22Rv1 (cell line): ENCODE data around the gene PARP6.

ENCODE experiments used
- H3K27ac ChIP-seq: fragments of 450-650 bp; 2 replicates; pipeline ENCODE4 v1.5.1; 2017
- ZFX ChIP-seq: fragments of 450-650 bp; IDR thresholded peaks from 2 replicates; pipeline ENCODE4 v1.6.1; 2017; ENCODE audit warnings: antibody characterized with exemption, borderline replicate concordance
- TF ChIP-seq, protein P1 (sequence below): fragments of 450-650 bp; IDR thresholded peaks from 2 replicates; pipeline ENCODE4 v1.5.1; 2017; ENCODE audit warnings: mild to moderate bottlenecking

The PARP6 gene, protein sequence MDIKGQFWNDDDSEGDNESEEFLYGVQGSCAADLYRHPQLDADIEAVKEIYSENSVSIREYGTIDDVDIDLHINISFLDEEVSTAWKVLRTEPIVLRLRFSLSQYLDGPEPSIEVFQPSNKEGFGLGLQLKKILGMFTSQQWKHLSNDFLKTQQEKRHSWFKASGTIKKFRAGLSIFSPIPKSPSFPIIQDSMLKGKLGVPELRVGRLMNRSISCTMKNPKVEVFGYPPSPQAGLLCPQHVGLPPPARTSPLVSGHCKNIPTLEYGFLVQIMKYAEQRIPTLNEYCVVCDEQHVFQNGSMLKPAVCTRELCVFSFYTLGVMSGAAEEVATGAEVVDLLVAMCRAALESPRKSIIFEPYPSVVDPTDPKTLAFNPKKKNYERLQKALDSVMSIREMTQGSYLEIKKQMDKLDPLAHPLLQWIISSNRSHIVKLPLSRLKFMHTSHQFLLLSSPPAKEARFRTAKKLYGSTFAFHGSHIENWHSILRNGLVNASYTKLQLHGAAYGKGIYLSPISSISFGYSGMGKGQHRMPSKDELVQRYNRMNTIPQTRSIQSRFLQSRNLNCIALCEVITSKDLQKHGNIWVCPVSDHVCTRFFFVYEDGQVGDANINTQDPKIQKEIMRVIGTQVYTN

DNA sequence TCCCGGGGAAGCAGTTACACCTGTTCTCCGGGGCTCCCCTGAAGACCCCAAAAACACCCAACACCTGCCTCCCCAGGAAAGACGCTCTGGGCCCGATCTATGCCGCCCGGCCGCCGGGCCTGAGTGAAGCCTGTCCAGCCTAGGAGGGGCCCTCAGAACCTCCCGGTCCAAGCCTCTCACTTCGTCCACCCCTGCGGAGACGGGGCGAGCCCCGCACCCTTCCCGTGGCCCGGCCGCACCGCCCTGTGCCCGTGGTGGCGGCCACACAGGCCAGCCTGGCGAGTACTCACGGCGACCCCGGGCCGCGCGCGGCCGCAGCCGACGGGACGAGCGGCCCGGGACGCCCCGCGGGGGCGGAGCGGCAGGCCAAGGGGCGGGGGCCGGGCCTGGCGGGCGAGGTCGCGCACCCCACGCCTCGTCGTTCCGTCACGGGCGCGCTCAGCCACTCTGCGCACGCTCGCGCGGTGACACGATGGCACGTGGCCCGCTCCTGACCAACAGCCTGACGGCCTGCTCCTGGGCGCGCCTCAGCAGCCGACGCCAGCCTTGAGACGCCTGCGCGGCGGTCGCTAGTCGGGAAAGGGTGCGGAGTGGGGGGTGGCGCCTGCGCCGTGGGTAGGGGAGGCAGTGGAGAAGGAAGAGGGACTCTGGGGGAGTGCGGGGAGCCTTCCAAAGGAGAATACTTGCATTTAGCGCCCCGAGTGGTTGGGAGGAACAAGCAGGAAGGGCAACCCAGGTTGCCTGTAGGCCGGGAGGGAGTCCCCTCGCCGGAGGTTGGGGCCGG, at the start of gene PARP6:
TSS of gene PARP6 (minus strand) at position 342 of the 784 bp plus-strand sequence. CDS start 5,077 bp downstream, outside the sequence.
- H3K27ac ChIP-seq = no peak within 1 kb of the TSS

DNA sequence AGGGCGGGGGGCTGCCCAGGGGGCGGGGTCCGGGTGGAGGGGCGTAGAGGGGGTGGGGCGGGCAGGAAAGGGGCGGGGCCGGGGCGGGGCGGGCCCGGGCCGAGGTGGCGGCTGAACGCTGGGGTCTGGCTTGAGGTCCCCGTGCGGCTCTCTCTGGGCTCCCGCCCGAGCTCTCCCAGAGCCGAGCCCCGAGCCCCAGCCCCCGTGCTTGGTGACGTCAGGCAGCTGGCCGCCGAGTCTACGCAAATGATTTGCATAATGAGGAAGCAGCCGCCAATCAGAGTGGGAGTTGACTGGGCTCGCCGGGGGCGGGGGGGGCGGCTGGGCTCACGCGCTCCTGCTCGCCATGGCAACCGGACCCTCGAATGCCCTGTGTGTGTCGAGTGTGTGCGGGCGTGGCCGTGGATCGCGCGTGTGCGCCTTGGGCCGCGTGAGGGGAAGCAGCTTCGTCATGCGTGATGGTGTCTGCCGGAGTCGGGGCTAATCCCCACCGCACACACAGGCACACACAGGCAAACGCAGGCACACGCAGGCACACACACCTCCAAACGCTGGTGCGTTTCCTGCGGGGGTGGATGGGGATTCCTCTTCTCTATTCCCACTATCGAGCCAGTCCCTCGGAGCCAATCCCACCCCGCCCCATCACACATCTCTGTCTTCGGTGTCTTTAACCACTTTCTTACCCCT, 47.8 kb upstream of the PARP6 start, which contains the start of gene CELF6:
TSS of gene CELF6 (minus strand) at position 173 of the 687 bp plus-strand sequence. CDS start 283 bp downstream, outside the sequence.
- peak within 1 kb of the TSS; percentile 49 for H3K27ac ChIP-seq

More for the DNA sequence above, at the start of gene PARP6:
- TF ChIP-seq, protein P1, sequence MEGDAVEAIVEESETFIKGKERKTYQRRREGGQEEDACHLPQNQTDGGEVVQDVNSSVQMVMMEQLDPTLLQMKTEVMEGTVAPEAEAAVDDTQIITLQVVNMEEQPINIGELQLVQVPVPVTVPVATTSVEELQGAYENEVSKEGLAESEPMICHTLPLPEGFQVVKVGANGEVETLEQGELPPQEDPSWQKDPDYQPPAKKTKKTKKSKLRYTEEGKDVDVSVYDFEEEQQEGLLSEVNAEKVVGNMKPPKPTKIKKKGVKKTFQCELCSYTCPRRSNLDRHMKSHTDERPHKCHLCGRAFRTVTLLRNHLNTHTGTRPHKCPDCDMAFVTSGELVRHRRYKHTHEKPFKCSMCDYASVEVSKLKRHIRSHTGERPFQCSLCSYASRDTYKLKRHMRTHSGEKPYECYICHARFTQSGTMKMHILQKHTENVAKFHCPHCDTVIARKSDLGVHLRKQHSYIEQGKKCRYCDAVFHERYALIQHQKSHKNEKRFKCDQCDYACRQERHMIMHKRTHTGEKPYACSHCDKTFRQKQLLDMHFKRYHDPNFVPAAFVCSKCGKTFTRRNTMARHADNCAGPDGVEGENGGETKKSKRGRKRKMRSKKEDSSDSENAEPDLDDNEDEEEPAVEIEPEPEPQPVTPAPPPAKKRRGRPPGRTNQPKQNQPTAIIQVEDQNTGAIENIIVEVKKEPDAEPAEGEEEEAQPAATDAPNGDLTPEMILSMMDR = no peak
- TF ChIP-seq ZFX = no peak

DNA sequence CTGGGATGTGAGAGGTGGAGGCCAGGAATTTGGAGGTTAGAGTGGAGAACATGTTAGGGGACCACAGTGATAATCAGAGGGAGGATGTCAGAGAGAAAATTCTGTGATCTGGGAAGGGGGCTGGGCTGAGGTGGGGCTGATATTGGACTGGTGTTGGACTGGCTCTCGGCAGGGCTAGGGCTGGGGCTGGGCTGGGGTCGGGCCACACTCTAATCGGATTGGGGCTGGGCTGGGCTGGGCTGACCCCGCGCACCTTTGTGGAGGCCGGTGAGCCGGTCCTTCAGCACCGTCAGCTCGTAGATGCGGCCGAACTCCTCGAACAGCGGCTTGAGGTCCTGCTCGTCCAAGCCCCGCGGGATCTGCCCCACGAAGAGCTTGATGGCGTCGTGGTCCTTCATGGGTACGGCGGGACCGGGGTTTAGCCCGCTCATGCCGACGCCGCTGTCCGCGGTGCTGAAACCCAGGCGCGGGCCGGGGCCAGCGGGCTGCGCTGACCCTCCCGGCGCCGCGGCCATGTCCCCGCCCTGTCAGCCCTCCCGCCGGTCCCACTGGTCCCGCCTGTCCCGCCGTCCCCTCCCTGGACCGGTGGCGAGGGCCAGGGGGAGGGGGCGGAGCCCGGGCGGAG, 47.1 kb upstream of the PARP6 start:
- peak overlapping the region; percentile 49 for H3K27ac ChIP-seq
- TF ChIP-seq, protein P1 = no peak
- TF ChIP-seq ZFX = no peak

More for the DNA sequence above, 47.8 kb upstream of the PARP6 start, which contains the start of gene CELF6:
- TF ChIP-seq, protein P1 = no peak
- no peak for TF ChIP-seq ZFX

DNA sequence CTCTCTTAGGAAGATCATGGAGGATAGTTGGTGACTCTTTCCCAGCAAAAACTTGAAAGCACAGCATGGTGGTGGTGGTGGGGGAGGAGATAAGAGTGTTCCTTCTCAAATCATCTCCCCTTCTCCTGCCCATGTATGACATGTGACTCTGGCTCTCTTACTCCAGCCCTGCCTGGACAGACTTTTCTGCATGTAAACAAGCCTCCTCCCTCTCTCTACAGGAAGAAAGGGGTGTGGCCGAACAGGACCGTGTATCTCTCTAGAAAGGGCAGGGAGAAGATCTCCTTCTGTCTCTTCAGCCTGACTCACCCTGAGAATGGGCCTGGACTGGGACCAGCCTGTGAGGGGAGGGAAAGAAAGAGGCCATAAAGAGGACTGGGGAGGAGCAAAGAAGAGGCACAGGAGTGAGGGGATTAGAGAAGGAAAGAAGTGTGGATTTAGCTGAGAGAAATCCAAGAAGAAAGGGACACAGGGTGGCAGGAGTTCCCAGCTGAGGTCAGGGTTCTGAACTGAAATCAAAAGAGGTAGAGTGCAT, 46.1 kb upstream of the PARP6 start:
- TF ChIP-seq, protein P1 = no peak
- no peak for TF ChIP-seq ZFX
- H3K27ac ChIP-seq = peak overlapping the region; percentile 49

DNA sequence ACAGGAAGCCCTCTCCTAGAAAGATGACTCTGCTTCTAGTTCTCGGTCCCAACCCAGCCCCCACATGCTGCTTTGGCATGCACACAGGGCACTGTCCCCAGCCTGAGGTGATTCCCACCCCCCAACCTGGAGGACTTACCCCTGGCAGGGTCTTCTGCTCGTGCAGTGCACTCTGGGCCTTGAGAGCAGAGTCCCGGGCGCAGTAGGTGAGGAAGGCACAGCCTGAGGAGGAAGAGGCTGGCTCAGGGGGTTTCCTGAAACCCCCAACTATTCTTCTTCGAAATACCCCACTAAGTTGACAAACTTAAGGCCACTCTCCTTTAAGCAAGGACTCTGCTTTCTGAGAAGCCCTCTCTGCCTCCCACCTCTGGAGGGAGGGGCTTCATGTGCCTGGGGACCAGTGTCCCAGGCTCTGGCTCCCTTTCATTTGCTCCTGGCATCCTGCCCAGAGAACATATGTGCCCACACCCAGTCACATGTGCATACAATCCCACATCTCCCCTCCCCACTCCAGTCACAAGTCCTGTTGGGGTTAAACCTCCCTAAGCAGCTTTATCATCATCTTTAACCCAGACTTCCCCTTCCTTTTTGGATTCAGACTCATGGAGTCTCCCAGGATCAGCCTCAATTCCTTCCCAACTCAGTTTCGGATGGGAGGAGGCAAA, 43.5 kb upstream of the PARP6 start:
- H3K27ac ChIP-seq = no peak overlapping the region
- TF ChIP-seq, protein P1 = no peak
- no peak for TF ChIP-seq ZFX

DNA sequence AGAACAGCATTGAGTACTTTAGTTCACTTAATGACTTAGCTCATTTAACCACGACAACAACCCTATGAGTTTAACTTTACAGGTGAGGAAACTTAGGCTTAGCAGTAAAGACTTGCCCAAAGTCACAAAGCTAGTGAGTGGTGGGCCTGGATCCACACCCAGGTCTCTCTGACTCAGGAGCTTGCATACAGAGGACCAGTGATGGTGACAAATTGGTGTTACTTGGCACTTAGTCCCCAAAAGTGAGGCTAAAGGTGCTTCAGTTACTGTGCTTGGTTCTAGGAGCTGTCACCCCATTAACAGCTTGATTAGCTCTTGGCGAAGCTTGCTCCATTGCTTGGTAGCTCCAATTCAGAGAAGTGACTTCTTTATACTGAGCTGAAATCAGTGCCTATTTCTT, 41.5 kb upstream of the PARP6 start:
- no peak overlapping the region for H3K27ac ChIP-seq
- no peak for TF ChIP-seq ZFX
- TF ChIP-seq, protein P1 = no peak
